ENCODE data around the gene ARHGAP22. TPM values are rescaled to one million over a fixed set of nuclear protein-coding genes. Genes with fewer than 3 reads are reported as not detected.

The ARHGAP22 gene
- total RNA-seq, 2 experiments from 2014 or later = 0.19 to 0.46 TPM

GRCh38 chr10:48638158-48638557 lies 33.3 kb upstream of the ARHGAP22 start:
- H3K9me3 ChIP-seq (ENCODE audit: low read length) = peaks cover 10% of the 10 kb centered on the region
- H3K9me2 ChIP-seq (ENCODE audit: insufficient read depth, low read length) = no peaks in the 10 kb centered on the region
- H2AFZ ChIP-seq (ENCODE audit: low read length) = no peak overlapping the region
- H3K4me2 ChIP-seq (ENCODE audit: low read length) = no peak overlapping the region
- CTCF ChIA-PET (ENCODE audit: unreplicated experiment) = no interaction called here
- no peaks in the 10 kb centered on the region for H3K36me3 ChIP-seq (ENCODE audit: insufficient read depth, low read length)
- H4K20me1 ChIP-seq (ENCODE audit: insufficient read depth, low read length) = no peaks in the 10 kb centered on the region
- BruUV-seq (replicated peaks) = no TSS peak
- TF ChIP-seq CTCF (conservative IDR thresholded peaks at IDR 0.05; ENCODE audit: low read length) (no peak), EZH2phosphoT487 (IDR thresholded peaks at IDR 0.05; ENCODE audit: borderline replicate concordance, low read depth, low read length) (no peak)
- no peak for DNase-seq (ENCODE audit: low spot score)
- H3K79me2 ChIP-seq (ENCODE audit: insufficient read depth, low read depth, low read length) = no peaks in the 10 kb centered on the region
- no peak overlapping the region for H3K4me3 ChIP-seq (ENCODE audit: low read depth, low read length, poor library complexity, severe bottlenecking)
- H3K4me1 ChIP-seq (ENCODE audit: insufficient read depth, low read length, poor library complexity, severe bottlenecking) = peaks cover 19% of the 10 kb centered on the region
- intact Hi-C loops (cut with micrococcal nuclease; ENCODE audit: unreplicated experiment) = no loop called here
- POLR2A ChIA-PET = interaction anchor here (1.0 kb wide), 1 partner anchor 9 kb away, joined by 3 read pairs; no protein-coding TSS in a partner anchor
- H3K27ac ChIP-seq (ENCODE audit: low read depth, low read length, poor library complexity, severe bottlenecking) = no peak overlapping the region

- Histone ChIP-seq H3K9me2 (ENCODE audit: insufficient read depth, low read length) (no peaks in the 10 kb centered on the region), H3K4me3 (ENCODE audit: low read depth, low read length, poor library complexity, severe bottlenecking) (no peak overlapping the region), H3K27ac (ENCODE audit: low read depth, low read length, poor library complexity, severe bottlenecking) (no peak overlapping the region), H2AFZ (ENCODE audit: low read length) (no peak overlapping the region), H4K20me1 (ENCODE audit: insufficient read depth, low read length) (no peaks in the 10 kb centered on the region), H3K36me3 (ENCODE audit: insufficient read depth, low read length) (no peaks in the 10 kb centered on the region), H3K9me3 (ENCODE audit: low read length) (peaks cover 10% of the 10 kb centered on the region), H3K4me1 (ENCODE audit: insufficient read depth, low read length, poor library complexity, severe bottlenecking) (peaks cover 19% of the 10 kb centered on the region), H3K79me2 (ENCODE audit: insufficient read depth, low read depth, low read length) (no peaks in the 10 kb centered on the region), H3K4me2 (ENCODE audit: low read length) (no peak overlapping the region)
- no peak for TF ChIP-seq EZH2phosphoT487 (IDR thresholded peaks at IDR 0.05; ENCODE audit: borderline replicate concordance, low read depth, low read length)
- TF ChIP-seq CTCF (conservative IDR thresholded peaks at IDR 0.05; ENCODE audit: low read length) = no peak
- intact Hi-C loops (cut with micrococcal nuclease; ENCODE audit: unreplicated experiment) = no loop called here
- BruUV-seq (replicated peaks) = no TSS peak
- DNase-seq (ENCODE audit: low spot score) = no peak
- ChIA-PET POLR2A (interaction anchor here (0.6 to 0.9 kb wide), 2 partner anchors 11 to 13 kb away, joined by 4 to 6 read pairs; no protein-coding TSS in a partner anchor), CTCF (ENCODE audit: unreplicated experiment) (no interaction called here)
Observed at GRCh38 chr10:48636901-48637300, 32.0 kb upstream of the ARHGAP22 start.

- no peak for TF ChIP-seq CTCF (conservative IDR thresholded peaks at IDR 0.05; ENCODE audit: low read length)
- no peak for TF ChIP-seq EZH2phosphoT487 (IDR thresholded peaks at IDR 0.05; ENCODE audit: borderline replicate concordance, low read depth, low read length)
- Histone ChIP-seq H3K36me3 (ENCODE audit: insufficient read depth, low read length) (no peaks in the 10 kb centered on the region), H3K4me1 (ENCODE audit: insufficient read depth, low read length, poor library complexity, severe bottlenecking) (peaks cover 19% of the 10 kb centered on the region), H3K4me3 (ENCODE audit: low read depth, low read length, poor library complexity, severe bottlenecking) (no peak overlapping the region), H3K27ac (ENCODE audit: low read depth, low read length, poor library complexity, severe bottlenecking) (no peak overlapping the region), H3K4me2 (ENCODE audit: low read length) (no peak overlapping the region), H3K9me3 (ENCODE audit: low read length) (peaks cover 9% of the 10 kb centered on the region), H3K9me2 (ENCODE audit: insufficient read depth, low read length) (no peaks in the 10 kb centered on the region), H2AFZ (ENCODE audit: low read length) (no peak overlapping the region), H3K79me2 (ENCODE audit: insufficient read depth, low read depth, low read length) (no peaks in the 10 kb centered on the region), H4K20me1 (ENCODE audit: insufficient read depth, low read length) (no peaks in the 10 kb centered on the region)
- ChIA-PET POLR2A (interaction anchor here (0.6 to 0.9 kb wide), 3 partner anchors 10 to 20 kb away, joined by 3 to 6 read pairs (median 4); no protein-coding TSS in a partner anchor), CTCF (ENCODE audit: unreplicated experiment) (interaction anchor here (0.6 kb wide), 1 partner anchor 11 kb away, joined by 4 read pairs; no protein-coding TSS in a partner anchor)
- DNase-seq (ENCODE audit: low spot score) = no peak
- no TSS peak for BruUV-seq (replicated peaks)
- intact Hi-C loops (cut with micrococcal nuclease; ENCODE audit: unreplicated experiment) = no loop called here
Observed at GRCh38 chr10:48636231-48636630, 31.4 kb upstream of the ARHGAP22 start.

All from OCI-LY7 (cell line).